HG03565 (cell line): ENCODE measurements around the gene MGAT3.

ENCODE experiments used
- ATAC-seq: cut with Tn5 transposase; IDR thresholded peaks from one replicate; pipeline ENCODE4 v1.9.1; 2021; ENCODE audit warnings: mild to moderate bottlenecking, moderate library complexity; ENCODE audit not compliant: unreplicated experiment

Gene MGAT3

DNA sequence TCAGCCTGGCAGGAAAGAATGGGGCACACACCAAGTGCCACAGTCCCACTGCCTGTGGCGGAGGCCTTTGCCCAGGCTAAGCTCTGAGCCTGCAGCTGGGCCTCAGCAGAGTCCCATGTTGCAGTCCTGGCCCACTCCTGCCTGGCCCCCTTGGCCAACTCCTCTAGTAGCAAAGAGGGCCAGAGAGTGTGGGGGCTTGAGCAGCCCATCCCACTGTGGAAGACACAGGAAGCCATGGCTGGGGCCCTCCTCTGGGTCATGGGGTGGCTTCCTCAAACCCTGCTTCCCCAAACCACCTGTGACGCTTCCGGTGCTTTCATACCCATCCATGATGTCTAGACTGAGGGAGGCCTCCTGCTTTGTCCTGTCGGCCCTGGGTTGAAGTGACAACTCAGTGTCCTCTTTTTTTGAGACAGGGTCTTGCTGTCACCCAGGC is 69.9 kb downstream of the MGAT3 start:
- no peak for ATAC-seq

DNA sequence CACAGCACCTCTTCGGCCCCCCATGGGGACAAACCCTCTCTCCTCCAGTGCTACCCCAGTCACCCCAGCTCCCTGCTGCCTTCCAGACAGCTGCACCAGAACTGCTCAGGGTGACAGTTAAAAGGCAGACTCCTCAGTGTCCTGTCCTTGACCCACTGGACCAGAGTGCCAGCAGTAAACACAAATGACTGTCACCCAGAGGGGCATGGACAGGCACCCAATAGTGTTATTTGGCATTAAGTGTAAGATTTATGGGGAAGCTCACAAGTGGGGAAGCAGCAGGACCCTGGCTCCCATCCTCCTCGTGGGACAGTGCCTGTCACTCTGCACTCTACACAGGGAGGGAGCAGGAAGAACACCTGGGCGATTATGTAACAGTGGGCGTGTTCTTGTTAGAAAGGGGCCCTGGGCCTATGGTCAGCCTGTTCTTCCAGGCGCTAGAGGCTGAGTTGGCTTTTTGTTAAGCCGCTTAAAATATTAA is 70.7 kb downstream of the MGAT3 start:
- ATAC-seq: no peak

DNA sequence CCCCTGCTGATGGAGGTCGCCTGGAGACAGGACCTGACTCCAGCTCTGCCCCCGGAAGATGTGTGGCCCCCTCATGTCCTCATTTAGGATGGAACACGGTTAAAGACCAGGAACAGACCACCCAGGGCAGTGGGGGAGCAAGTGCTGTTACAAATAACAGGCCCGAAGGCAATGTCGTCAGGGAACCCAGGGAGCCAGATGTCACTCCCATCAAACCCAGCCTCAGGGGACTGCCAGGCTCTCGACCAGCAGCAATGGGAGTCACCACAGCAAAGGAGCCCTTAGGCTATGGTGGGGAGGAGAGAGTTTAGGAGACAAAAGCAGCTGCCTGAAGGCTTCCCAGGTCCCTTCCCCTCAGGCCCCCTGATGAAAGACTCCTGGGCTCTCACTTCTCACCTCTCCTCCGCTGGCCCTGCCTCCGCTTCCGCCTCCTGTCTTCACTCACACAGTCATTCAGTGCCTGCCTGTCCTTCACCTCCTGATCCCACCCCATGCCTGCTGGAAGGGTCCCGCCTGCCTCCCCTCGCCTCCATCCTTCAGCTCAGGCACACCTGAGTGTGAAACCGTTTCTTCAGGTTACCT is 71.4 kb downstream of the MGAT3 start:
- ATAC-seq: no peak

DNA sequence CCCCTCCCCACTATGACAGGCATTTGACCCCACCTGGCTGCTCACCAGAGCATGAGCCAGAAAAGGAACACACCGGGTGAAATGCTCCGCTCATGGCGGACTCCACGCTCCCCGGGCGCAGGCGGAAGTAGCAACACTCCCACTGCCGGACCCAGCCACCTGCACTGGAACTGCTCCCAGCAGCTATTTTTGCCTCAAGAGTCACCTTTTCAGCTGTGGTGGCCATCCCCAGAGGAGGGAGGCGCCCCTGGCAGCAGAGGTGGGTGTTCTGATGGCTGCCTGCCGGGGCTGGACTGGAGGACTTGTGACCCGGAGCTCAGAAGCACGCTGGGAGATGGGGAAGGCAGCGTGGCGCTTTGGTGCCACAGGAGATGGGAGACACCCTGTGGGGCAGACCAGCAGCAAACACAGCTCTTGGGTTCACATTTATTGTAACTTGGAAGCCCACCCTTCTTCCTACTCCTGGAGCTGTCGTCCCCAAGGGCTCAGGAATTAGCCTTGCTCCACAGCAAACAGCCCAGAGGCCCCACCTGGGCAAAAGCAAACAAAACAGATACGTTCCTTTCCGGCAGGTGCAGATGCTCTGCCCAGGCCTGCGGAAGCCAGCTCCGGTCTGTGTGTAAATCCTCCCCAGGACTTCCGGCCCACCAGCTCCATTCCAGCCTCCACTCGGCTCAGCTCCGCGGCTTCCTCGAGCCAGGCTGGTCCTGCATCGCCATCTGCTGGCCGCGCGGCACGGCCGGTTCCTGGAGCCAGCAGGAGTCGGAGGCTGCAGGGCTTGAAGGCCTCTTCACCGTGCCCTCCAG is 72.1 kb downstream of the MGAT3 start:
- peak; percentile 23 for ATAC-seq

DNA sequence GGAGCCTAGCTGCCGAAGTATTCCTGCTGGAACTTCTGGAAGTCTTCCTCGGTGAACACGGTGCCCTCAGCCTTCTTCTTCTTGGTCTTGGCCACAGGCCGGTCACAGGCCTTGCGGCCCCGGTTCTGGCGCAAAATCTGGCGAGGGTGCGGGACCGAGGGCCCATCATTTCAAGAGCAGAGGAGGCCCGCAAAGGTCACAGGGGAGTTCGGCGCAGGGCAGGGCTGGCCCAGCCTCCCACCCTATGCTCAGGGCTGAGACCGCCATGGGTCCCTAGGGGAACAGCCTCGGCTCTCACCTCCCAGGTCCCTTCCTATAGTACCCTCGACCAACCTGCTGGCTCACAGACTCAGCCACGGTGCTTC is 72.7 kb downstream of the MGAT3 start:
- no peak for ATAC-seq

DNA sequence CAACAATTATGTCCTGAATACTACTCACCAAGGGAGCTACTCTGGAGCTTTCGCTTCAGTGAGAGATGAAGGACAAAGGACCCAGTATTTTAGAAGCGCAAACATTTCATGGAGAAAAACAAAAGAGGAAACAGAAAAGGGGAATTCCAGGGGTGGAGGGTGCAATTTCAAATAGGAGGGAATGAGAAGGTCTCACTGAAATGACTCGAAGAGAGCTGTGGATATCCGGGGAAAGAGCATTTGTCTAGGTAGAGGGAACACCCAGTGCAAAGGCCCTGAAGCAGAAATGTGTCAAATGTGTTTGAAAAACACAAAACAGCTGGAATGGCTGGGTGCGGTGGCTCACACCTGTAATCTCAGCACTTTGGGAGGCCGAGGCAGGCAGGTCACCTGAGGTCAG is 73.3 kb downstream of the MGAT3 start:
- no peak for ATAC-seq

DNA sequence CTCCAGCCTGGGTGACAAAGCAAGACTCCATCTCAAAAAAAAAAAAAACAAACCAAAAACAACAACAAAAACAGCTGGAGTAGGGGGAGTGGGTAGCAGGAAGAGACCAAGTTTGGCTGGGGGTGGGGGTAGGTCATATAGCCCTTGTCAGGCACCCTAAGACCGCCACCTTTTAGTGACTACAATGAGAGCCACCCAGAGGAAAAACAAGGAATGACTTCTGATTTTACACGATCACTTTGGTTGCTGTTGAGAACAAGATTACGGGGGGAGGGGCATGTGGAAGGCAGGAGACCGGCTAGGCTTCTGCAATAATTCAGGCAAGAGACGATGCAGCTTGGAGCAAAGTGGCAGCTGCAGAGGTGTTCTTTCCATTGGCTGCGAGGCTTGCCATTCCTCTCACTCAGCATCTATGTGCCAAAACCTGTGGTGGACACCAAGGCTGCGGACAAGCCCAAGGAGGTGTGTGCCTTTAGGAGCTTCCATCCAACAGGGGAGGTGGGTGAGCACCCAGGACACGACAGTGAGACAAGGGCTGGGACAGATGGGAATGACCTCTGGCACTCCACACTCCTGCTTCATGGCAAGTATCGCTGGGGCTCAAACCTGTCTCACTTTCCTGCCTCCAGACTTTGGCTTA is 74.0 kb downstream of the MGAT3 start:
- ATAC-seq: no peak

DNA sequence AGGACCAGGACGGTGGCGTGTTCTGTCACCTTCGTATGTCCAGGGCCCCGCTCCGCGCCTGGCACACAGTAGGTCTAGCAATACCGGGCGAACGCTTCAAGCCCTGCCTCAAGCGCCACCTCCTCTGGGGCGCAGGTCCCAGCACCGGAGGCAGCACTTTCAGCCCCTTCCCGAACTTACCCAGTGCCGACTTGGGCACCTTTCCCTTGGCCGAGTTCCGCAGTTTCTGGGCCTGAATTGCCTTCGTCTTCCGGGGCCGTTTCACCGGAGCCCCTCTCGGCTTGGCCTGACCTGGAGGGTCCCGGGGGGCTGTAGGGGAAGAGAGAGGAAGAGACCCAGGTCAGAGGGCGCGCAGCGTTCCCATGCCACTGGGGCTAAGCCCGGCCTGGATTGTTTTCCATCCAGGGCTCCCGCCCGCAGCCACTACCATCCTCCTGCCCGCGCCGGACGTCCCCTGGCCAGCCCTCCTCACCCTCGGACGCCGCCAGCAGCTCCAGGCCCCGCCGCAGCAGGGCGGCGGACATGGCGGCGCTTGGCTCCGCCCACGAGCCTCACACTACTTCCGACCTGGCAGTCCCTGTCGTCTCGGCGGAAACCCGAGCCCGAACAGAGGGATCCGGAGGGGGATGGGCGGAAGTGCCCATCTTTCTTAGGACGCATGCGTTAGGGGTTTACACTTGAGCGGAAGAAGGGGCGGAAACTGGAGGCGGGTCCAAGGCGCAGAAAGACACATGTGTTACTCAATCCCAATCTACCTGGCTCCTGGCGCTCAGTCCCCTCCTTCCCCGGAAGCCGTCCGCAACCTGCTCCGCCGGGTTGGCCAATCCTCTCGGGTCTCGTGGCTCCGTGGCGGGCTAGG is 75.6 kb downstream of the MGAT3 start, which contains the start of gene RPS19BP1:
Gene RPS19BP1, minus strand, starts transcription at position 534 of the 859 bp plus-strand sequence. Its CDS starts 10 bp downstream, at position 524.
- peak; percentile 57 for ATAC-seq

DNA sequence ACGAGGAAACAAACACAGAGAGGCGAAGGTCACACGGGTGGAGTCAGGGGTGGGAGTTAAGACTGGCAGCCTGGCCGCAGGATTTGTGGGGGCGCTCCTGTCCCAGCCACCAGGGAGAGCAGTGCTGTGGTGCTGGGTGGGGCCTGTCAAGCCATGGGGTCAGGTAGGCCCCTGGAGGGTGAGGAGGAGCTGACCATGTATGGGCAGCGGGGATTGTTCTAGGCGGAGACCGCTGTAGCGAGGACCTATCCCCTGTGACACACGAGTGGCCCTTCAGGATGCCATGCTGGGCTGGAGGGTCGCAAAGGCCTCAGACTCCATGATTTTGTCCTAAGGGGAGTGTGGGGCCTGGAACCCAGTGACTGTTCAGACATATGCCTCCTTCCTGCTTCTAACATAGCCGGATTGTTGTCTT is 77.3 kb downstream of the MGAT3 start:
- ATAC-seq: no peak

DNA sequence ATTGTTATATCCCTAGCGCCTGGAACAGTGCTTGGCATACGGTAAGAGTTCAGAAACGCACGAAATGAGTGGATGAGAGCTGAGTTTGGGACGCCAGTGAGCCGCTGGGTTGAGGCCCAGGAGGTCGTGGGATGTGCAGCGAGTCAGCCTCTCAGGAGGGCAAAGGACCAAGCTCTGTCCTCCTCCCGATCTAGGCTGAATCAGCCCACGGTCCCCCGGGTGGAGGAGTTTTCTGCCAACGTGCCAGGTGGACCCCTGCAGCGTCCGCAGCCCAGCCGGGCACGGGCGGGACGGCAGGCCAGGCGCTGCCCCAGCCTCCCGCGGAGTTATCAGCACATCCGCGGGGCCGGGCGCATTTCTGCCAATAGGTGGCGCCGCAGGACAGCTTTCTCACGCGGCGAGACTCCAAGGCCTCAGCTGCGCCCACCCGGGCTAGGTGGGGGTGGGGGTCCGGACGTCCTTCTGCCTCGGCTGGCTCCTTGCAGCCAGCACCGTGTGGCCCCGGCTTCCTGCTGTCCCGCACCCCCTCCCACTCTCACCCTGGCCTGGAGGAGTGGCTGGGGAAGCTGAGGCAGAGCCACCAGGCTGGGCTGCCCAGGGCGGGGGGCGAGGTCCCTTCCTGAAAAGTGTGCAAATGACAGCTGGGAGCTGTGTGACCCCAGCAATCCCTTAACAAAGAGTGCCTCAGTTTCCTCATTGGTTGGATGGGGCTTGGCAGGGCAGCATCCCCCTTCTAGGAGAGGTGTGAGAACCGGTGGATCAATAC is 78.0 kb downstream of the MGAT3 start:
- ATAC-seq: no peak

DNA sequence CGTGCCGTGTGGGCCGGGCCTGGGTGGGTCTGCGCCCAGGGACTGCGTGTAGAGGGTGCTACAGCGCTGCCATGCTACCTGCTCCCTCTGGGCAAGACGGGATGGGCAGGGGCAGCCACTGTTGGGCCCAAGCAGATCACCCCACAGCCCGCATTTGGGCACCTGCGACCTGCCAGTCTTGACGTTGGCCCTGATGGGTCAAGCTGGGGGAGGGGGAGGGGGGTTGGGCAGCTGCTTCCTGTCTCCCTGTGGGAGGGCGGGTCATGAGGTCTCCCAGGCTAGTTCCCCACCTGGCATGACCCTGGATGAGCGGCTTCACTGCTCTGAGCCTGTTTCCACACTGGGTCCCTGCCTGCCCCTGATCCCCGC is 78.5 kb downstream of the MGAT3 start:
- no peak for ATAC-seq

DNA sequence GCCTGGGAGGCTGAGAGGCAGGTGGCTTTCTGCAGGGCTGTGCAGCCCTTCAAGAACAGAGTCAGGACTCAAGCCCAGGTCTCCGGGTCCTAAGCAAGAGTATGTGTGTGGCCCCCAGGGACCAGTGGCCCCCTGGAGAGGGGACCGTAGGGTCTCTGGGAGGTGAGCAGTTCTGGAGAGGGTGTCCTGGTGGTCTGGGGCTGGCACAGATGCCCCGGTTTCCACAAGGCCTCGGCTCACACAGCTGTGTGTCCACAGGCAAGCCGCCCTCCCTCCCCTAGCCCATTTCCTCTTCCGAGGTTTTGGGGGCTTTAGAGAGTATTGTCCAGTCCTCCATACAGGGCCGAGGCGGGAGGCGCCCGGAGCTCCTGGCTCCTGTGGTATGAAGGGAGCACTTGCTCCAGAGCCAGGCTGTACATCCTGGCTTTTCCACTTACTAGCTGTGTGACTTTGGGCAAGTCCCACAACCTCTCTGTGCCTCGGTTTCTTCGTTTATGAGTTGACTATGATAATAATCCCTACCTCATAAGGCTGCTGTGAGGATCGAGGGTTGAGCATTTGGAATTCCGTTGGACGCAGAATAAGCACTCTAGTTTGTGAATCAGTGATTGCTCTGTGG is 79.1 kb downstream of the MGAT3 start:
- ATAC-seq: no peak

DNA sequence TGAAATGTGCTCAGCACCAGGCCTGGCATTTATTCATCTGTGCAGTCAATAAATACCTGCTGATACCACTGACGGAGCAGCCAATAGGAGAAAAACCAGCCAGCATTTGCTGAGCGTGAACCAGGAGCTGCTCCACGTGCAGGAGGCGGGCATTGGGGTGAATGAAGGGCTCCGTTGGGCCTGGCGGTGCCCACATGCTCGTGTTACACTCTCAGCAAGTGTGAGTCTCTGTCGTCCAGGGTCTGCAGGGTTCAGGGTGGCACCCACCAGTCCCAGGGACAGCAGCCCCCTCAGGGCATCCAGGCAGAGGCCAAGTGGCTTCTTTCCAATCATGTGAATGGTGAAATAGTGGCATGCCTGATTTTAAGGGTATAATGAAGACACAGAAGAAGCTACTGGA is 79.9 kb downstream of the MGAT3 start:
- no peak for ATAC-seq

DNA sequence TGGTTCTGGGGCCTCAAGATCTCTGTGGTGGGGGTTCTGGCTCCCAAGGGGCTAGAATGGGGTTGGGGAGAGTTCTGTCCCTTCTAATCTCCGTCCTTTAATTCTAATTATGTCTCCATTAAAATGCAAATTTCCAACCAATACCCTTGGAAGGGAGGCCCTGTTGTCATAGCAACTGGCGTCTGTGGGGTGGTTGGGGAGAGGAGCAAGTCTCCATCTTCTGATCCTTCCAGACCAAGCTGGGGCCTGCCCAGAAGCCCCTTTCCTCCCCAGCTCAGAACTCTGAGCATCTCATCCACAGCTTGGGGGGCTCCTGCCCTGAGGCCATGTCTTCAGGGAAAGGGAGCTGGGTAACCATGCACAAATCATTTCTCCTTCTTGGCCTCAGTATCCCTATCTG is 81.2 kb downstream of the MGAT3 start:
- no peak for ATAC-seq
